GM12878 (cell line): ENCODE results near the gene PNMA8C.

Experiments used
- CEBPB ChIP-seq, 2 experiments: fragments of 150-350 bp in 1 of 2; IDR thresholded peaks; 2 replicates each; pipeline ENCODE4 v1.6.1; 2012 to 2014; ENCODE audit warnings: low read depth in 2 of 2, low read length in 2 of 2, borderline replicate concordance in 1 of 2, inconsistent platforms in 1 of 2
- HCFC1 ChIP-seq: fragments of 150-350 bp; IDR thresholded peaks from 2 replicates; pipeline ENCODE4 v1.6.1; 2014; ENCODE audit warnings: low read length
- SREBF2 ChIP-seq: IDR thresholded peaks from 2 replicates; pipeline ENCODE4 v1.6.1; 2012; ENCODE audit warnings: mild to moderate bottlenecking, low read length
- USF2 ChIP-seq: IDR thresholded peaks from 2 replicates; pipeline ENCODE4 v1.6.1; 2011; ENCODE audit warnings: low read depth, low read length, improper control_type of control experiment, borderline replicate concordance
- TF ChIP-seq, protein P1 (sequence below), 3 experiments: IDR thresholded peaks in 2 of 3; conservative IDR thresholded peaks in 1 of 3; 2 replicates each; pipeline ENCODE4 v1.5.1; 2011; ENCODE audit warnings: low read depth in 3 of 3, low read length in 3 of 3, mild to moderate bottlenecking in 3 of 3, control low read depth in 2 of 3, moderate library complexity in 2 of 3, inconsistent platforms in 1 of 3, mixed read lengths in 1 of 3; ENCODE audit not compliant: control insufficient read depth in 2 of 3, insufficient read depth in 1 of 3; ENCODE audit errors: extremely low read depth in 1 of 3
- TF ChIP-seq, protein P2 (sequence below): fragments of 450-650 bp; IDR thresholded peaks from 2 replicates; pipeline ENCODE4 v1.6.1; 2016; ENCODE audit warnings: mild to moderate bottlenecking

DNA sequence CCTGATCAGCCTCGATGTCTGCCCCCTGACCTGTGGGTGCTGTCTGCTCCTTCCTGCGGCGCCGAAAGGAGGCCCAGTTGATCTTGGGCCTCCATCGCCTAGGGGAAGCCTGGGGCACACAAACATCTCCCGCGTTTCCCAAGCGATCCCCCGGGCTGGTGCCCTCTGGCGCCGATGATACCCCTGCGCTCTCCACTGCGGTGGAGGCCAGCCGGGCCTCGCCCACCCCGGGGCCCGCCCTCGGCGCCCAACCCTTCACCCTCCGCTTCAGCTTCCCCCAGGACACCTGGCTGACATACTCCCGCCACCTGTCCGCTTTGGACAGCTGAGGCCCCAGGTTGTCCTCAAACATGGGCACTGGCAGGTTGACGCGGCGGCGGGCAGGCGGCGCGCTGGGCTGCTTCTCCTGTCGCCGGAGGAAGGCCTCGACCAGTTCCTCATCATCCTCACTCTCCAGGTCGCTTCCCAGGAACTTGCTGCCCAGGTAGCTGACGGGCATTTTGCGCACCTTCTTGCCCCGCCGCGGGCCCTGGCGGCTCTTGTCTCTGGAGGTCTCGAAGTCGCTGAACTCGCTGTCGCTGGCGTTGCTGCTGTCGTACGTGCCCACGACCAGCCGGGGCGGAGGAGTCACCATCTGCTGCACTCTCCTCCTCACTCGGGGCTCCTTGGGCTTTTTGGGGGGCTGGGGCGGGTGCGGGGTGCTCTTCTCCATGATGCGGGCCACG is 16.6 kb downstream of the PNMA8C start:
- TF ChIP-seq USF2 (no peak), CEBPB (IDR thresholded peaks at IDR 0.05; ENCODE audit: borderline replicate concordance in 1 of 2, low read depth in 2 of 2, low read length in 2 of 2) (no peak), SREBF2 (no peak), HCFC1 (no peak)
- TF ChIP-seq, protein P1, sequence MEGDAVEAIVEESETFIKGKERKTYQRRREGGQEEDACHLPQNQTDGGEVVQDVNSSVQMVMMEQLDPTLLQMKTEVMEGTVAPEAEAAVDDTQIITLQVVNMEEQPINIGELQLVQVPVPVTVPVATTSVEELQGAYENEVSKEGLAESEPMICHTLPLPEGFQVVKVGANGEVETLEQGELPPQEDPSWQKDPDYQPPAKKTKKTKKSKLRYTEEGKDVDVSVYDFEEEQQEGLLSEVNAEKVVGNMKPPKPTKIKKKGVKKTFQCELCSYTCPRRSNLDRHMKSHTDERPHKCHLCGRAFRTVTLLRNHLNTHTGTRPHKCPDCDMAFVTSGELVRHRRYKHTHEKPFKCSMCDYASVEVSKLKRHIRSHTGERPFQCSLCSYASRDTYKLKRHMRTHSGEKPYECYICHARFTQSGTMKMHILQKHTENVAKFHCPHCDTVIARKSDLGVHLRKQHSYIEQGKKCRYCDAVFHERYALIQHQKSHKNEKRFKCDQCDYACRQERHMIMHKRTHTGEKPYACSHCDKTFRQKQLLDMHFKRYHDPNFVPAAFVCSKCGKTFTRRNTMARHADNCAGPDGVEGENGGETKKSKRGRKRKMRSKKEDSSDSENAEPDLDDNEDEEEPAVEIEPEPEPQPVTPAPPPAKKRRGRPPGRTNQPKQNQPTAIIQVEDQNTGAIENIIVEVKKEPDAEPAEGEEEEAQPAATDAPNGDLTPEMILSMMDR (IDR thresholded peaks at IDR 0.05 in 2 of 3, conservative IDR thresholded peaks at IDR 0.05 in 1 of 3; ENCODE audit: control insufficient read depth in 2 of 3, extremely low read depth in 1 of 3, insufficient read depth in 1 of 3, low read depth in 3 of 3, low read length in 3 of 3), result no peak
- TF ChIP-seq, protein P2, sequence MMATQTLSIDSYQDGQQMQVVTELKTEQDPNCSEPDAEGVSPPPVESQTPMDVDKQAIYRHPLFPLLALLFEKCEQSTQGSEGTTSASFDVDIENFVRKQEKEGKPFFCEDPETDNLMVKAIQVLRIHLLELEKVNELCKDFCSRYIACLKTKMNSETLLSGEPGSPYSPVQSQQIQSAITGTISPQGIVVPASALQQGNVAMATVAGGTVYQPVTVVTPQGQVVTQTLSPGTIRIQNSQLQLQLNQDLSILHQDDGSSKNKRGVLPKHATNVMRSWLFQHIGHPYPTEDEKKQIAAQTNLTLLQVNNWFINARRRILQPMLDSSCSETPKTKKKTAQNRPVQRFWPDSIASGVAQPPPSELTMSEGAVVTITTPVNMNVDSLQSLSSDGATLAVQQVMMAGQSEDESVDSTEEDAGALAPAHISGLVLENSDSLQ, result no peak
